OCI-LY7 (cell line): ENCODE measurements around the gene PTH1R.

Experiments
- EZH2phosphoT487 ChIP-seq: fragments of 200-600 bp; sonication (generic); IDR thresholded peaks from 2 replicates; pipeline ENCODE4 v1.6.1; 2018; ENCODE audit warnings: low read depth, borderline replicate concordance, mild to moderate bottlenecking, mixed run types, antibody characterized with exemption, low read length, moderate library complexity, mixed read lengths
- TF ChIP-seq, protein P1 (sequence below): fragments of 200-600 bp; sonication (generic); conservative IDR thresholded peaks from 2 replicates; pipeline ENCODE4 v1.5.1; 2014; ENCODE audit warnings: mild to moderate bottlenecking, antibody characterized with exemption, low read length, moderate library complexity, mixed read lengths

- TF ChIP-seq, protein P1, sequence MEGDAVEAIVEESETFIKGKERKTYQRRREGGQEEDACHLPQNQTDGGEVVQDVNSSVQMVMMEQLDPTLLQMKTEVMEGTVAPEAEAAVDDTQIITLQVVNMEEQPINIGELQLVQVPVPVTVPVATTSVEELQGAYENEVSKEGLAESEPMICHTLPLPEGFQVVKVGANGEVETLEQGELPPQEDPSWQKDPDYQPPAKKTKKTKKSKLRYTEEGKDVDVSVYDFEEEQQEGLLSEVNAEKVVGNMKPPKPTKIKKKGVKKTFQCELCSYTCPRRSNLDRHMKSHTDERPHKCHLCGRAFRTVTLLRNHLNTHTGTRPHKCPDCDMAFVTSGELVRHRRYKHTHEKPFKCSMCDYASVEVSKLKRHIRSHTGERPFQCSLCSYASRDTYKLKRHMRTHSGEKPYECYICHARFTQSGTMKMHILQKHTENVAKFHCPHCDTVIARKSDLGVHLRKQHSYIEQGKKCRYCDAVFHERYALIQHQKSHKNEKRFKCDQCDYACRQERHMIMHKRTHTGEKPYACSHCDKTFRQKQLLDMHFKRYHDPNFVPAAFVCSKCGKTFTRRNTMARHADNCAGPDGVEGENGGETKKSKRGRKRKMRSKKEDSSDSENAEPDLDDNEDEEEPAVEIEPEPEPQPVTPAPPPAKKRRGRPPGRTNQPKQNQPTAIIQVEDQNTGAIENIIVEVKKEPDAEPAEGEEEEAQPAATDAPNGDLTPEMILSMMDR = no peak; the same call in 1 of the 2 replicates
- no peak for TF ChIP-seq EZH2phosphoT487
These were observed 30.9 kb downstream of the PTH1R start for GRCh38 chr3:46908294-46908985.
